ENCODE measurements around the gene MSANTD1.

MSANTD1 gene

DNA sequence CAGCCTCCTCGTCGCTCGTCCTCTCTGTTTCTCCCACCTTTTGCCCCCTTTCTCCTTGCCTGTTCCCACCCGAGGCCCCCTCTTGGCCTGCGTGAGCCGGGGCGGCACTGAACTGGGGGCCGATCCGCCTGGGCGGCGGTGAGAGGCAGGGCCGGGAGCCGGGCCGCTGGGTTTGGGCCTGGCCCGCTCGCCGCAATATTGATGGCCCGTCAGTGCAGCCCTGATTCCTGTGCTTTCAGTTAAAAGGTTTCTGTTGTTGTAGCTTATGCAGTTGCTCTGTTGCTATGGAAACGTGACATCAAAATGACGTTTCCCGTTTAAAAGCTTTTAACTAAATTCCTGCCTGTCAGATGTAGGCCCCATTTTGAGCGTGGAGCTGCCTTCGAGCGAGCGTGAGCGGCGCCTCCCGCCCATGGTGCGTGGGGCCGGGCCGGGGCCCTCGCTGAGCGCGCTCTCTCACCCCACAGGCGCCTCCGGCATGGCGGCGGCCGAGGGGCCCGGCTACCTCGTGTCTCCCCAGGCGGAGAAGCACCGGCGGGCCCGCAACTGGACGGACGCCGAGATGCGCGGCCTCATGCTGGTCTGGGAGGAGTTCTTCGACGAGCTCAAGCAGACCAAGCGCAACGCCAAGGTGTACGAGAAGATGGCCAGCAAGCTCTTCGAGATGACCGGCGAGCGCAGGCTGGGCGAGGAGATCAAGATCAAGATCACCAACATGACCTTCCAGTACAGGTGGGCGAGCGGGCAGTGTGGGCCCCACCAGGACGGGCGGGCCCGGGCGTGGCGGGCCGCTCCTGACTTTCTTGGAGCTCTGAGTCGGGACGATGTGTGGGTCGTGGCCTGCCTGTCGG lies at the start of gene MSANTD1:
Gene MSANTD1, plus strand, starts transcription at position 349 of the 851 bp plus-strand sequence. Its CDS starts 64 bp downstream, at position 413.
- DNase-seq, result no peak

DNA sequence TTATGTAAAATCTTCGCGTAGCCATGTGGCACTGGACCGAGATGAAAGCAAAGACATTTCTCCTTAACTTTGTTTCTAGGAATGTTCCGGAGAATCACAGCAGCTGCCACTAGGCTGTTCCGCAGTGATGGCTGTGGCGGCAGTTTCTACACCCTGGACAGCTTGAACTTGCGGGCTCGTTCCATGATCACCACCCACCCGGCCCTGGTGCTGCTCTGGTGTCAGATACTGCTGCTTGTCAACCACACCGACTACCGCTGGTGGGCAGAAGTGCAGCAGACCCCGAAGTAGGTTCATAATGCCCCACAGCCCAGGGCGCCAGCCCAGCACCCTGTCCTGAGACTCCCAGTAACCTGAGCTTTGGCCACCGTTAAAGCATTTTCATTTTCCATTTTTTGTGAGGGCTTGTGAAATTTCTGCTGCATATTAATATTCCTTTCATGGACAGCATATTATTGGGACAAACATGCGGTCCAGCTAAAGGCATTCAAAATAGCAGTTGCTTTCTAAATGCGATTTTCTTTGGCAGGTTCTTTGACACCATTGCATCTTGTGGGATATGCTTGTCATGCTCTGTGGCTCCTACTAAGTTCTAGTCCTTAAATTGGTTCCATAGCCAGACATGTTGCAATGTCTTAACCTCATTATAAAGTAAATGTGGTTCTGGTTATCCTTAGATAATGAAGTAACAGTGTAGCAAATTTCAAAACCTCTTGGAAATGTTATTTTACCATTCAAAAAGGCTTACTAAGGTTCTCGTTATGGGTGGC lies 49.1 kb upstream of the MSANTD1 start:
- no peak for DNase-seq

GRCh38 chr4:3200423-3201090 lies 48.4 kb upstream of the MSANTD1 start:
- no peak for DNase-seq

DNA sequence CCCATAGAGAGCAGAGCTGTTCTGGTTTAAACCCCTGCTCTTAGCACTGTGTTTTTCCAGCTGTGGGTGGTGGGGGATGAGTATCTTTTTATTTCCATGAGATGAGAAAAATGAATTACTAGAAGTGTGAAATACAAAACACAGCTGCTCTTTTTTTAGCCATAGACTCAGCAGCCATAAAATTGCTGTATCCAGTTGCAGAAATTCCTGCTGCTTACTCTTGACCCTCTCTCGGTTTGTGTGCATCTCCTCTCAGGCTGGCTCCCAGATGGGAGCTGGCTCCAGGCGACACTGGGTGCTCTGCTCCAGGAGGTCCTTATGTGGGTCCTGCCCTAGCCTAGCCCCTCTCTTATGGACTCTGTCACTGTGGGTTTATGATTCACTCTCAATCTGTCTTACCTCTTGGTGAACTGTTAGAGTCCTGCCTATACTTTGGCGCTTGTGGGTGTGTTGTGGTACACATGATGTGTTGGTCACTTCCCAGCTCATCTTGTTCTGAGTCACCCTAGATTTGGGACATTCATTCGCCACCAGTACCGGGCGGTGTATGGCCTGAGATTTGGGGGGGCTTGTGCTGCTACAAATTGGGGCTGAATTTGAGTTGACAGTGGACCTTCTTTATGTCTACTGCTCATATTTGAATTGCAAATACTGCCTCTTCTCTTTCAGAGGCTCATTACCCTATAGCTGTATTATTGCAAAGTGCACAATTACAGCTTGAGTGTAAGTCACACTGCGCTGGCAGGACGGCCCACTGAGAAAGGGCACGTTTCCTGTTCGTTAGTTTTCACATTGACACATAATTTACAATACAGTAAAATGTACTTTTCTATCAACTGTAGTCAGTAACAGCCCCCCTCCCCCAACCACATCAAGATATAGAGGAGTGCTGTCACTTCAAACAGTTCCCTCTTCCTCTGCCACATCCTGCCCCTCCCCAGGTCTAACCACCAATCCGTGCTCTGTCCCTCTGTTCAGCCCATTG lies 46.9 kb upstream of the MSANTD1 start:
- no peak for DNase-seq

DNA sequence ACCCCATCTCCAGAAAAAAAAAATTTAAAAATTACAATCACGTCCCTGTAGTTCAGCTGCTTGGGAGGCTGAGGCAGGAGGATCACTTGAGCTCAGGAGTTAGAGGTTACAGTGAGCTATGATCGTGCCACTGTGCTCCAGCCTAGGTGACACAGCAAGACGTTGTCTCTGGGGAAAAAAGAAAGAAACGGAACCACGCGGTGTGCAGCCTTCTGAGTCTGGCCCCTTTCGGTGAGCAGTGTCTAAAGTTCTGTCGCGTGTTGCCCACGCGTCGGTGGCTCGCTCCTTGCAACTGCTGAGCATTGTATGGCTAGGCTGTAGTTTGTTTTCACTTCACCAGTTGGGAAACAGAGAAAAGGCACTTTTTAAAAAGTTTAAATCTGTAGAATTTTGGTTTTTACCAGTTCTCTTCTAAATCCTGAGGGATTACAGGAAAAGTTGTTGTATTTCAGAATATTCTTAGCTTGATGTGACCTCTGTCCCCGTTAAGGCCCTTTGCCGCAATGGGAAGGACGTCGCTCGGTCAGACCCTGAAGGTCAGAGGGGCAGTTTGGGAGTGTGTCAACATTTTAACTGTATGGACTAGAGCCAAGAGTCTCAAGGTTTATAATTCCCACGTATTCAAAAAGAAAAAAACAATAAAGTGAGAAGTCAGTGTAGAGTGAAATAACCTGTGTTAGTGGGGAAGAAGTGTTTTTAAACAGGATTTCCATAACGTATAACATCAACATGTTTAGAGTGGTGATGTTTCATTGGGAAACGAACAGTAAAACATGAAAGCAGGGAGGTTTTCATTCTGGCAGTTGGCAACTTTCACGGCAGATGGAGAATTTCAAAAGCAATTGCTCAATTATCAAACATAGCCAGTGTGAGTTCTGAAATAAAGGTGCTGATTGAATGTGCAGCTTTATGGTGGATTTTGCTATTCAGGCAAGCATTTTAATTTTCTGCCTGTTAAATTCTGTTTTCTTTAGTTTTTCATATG lies 45.8 kb upstream of the MSANTD1 start:
- no peak for DNase-seq

GRCh38 chr4:3203971-3204431 lies 45.0 kb upstream of the MSANTD1 start:
- DNase-seq, result no peak

GRCh38 chr4:3205995-3206394 lies 43.0 kb upstream of the MSANTD1 start:
- DNase-seq, result no peak

DNA sequence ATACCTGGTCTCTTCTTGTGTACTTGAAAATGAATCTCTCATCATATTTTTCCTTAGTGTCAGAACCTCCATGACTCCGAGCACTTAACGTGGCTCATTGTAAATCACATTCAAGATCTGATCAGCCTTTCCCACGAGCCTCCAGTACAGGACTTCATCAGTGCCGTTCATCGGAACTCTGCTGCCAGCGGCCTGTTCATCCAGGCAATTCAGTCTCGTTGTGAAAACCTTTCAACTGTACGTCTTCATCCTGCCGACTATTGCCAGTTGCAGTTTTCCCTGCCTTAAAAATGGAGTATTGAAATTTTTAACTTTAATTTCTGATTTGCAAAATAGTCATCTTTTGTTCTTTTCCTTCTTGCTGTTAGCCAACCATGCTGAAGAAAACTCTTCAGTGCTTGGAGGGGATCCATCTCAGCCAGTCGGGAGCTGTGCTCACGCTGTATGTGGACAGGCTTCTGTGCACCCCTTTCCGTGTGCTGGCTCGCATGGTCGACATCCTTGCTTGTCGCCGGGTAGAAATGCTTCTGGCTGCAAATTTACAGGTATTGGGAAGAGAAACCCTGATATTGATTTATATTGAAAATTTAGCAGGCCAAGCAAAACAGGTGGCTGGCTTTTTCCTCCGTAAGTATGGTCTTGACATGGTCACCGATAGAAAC lies 42.4 kb upstream of the MSANTD1 start:
- no peak for DNase-seq

GRCh38 chr4:3207531-3208037 lies 41.4 kb upstream of the MSANTD1 start:
- no peak for DNase-seq

DNA sequence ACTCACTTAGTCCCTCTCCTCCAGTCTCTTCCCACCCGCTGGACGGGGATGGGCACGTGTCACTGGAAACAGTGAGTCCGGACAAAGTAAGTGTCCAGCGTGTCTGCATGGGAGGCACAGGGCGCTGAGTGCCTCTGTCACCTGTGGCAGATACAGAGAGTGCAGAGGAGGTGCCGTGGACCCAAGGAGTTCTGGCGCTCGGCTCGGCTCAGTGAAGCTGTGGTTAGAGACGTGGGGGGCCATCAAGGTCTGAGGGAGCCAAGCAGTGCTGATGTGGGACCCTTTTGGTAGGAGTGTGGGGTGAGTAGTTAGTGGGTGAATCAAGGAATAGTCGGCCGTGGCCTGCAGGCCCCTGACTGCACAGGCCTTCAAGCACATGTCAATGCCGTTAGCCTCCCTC lies 40.1 kb upstream of the MSANTD1 start:
- no peak for DNase-seq

GRCh38 chr4:3209551-3210325 lies 39.2 kb upstream of the MSANTD1 start:
- no peak for DNase-seq

DNA sequence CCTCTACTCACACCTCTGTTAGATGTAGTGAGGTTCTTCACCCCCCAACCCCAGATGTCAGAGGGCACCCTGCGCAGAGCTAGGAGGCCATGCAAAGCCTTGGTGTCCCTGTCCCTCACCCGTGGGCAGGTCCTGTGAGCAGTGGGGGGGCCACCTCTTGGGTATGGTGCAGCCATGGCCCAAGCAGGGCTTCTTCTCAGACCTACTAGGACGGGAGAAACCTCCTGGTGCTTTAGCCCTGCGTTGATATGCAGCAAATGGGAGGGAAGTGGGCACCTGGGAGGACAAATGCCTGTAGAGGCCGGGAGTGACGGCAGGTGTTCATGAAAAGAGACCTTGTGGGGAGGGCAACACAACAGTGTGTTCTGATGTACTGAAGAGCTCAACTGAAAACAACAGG lies 38.5 kb upstream of the MSANTD1 start:
- no peak for DNase-seq

DNA sequence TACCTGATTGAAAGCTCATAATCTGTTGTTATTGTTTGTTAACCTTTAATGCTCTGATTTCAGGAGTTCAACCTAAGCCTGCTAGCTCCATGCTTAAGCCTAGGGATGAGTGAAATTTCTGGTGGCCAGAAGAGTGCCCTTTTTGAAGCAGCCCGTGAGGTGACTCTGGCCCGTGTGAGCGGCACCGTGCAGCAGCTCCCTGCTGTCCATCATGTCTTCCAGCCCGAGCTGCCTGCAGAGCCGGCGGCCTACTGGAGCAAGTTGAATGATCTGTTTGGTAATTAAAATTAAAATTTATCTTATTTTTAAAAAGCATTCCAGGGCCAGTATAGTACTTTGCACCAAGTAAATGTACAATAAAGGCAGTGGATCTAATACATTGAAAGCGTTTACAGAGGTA lies 37.1 kb upstream of the MSANTD1 start:
- DNase-seq, result no peak

DNA sequence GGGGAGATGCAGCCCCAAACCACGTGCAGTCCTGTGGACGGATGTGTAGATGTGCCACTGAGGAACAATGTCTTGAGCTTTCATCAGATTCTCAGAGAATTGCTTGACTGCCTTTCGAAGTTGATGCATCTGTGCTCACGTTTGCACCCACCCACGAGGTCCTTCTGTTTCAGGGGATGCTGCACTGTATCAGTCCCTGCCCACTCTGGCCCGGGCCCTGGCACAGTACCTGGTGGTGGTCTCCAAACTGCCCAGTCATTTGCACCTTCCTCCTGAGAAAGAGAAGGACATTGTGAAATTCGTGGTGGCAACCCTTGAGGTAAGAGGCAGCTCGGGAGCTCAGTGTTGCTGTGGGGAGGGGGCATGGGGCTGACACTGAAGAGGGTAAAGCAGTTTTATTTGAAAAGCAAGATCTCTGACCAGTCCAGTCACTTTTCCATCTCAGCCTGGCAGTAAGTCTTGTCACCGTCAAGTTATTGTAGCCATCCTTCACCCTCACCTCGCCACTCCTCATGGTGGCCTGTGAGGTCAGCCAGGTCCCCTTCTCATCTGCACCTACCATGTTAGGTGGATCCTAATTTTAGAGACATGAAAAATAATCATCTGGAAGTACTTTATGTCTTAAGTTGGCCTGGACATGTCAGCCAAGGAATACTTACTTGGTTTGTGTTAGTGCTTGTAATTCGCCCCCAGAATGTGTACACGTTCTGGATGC lies 36.4 kb upstream of the MSANTD1 start:
- DNase-seq, result no peak

DNA sequence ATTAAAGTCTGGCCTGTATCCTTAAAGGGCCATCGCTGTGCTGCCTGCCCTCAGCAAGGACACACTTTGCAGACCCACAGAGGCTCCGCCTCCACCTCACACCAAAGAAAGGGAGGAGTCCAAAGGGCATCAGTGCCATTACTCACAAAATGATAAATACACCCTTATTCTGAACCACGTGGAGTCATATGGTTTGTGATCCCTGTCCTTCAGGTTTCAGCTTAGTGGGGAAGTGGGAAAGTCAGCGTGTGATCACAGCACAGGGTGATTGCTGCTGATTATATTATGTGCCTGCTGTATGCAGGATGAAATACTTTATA lies 35.9 kb upstream of the MSANTD1 start:
- no peak for DNase-seq

- no peak for DNase-seq
These were observed 35.2 kb upstream of the MSANTD1 start for GRCh38 chr4:3213661-3214250.

DNA sequence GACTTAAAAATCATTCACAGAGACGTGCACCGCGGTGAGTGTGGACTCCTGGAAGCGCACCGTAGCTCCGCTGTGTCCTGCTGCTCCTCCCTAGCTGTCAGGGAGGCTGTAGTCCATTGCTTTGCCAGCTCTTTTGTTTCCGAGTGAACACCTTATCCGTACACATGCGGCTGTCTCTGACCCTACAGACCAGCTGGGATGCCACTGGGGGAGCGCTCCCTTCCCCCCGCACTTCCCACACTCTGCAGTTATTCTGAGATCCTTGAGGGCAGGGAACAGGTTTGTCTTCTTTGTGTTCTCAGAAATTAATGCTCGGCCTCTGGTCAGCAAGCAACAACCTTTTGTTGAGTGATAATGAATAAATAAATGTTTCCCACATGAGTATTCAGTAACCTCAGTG lies 33.7 kb upstream of the MSANTD1 start:
- DNase-seq, result no peak

- no peak for DNase-seq
These were observed 33.2 kb upstream of the MSANTD1 start for GRCh38 chr4:3215733-3216132.
